Stomach (tissue), 4 donors: ENCODE results near the gene METAP2.

ENCODE experiments used
- EP300 ChIP-seq: sonication (generic); formaldehyde crosslinking; IDR thresholded peaks from one replicate; pipeline ENCODE4 v1.6.1; 2017; ENCODE audit warnings: antibody characterized with exemption
- POLR2A ChIP-seq, 4 donors: fragments of 450-650 bp; IDR thresholded peaks; one replicate each; pipeline ENCODE4 v1.6.1; 2016; ENCODE audit warnings: antibody characterized with exemption in 4 of 4, control low read depth in 2 of 4, mild to moderate bottlenecking in 1 of 4, moderate library complexity in 1 of 4
- TF ChIP-seq, protein P1 (sequence below), 7 experiments: fragments of 450-650 bp in 4 of 7; fragments of 200-600 bp in 3 of 7; sonication (generic) in 3 of 7; IDR thresholded peaks; one replicate each; pipeline ENCODE4 v1.5.1; 2016 to 2019; ENCODE audit warnings: antibody characterized with exemption in 7 of 7, control low read depth in 2 of 7, mild to moderate bottlenecking in 1 of 7

DNA sequence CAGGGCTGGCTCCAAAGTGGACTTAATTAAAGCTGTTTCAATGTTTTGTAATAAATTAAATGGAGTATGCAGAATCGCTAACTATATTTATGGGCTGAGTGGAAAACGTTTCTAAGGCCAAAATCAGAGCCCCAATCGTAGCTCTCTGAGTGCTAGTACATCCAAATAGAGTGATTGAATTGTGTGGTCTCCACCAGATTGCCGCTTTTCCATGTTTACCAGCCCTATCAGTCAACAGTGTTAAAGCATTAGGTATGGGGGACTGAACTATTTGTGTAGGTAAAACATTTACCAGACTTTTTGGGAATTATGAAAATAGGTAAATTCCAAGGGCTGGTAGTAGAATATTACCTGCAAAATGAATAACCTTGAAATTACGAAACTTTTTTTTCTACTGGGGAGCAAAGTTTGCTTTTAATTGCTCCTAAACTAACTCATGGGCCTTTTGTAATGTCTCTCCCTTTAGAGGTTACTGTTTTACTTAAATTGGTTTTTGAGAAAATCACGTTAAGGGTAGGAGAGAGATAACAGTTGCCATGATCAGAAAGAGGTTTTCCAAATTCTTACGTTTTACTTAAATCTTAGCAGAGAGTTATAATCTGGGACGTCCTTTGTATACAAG, 28.0 kb upstream of the METAP2 start:
- TF ChIP-seq, protein P1, sequence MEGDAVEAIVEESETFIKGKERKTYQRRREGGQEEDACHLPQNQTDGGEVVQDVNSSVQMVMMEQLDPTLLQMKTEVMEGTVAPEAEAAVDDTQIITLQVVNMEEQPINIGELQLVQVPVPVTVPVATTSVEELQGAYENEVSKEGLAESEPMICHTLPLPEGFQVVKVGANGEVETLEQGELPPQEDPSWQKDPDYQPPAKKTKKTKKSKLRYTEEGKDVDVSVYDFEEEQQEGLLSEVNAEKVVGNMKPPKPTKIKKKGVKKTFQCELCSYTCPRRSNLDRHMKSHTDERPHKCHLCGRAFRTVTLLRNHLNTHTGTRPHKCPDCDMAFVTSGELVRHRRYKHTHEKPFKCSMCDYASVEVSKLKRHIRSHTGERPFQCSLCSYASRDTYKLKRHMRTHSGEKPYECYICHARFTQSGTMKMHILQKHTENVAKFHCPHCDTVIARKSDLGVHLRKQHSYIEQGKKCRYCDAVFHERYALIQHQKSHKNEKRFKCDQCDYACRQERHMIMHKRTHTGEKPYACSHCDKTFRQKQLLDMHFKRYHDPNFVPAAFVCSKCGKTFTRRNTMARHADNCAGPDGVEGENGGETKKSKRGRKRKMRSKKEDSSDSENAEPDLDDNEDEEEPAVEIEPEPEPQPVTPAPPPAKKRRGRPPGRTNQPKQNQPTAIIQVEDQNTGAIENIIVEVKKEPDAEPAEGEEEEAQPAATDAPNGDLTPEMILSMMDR (IDR thresholded peaks at IDR 0.05) = no peak
- TF ChIP-seq POLR2A (IDR thresholded peaks at IDR 0.05) (no peak), EP300 (no peak)
